ENCODE data around the gene PODN.

PODN gene

DNA sequence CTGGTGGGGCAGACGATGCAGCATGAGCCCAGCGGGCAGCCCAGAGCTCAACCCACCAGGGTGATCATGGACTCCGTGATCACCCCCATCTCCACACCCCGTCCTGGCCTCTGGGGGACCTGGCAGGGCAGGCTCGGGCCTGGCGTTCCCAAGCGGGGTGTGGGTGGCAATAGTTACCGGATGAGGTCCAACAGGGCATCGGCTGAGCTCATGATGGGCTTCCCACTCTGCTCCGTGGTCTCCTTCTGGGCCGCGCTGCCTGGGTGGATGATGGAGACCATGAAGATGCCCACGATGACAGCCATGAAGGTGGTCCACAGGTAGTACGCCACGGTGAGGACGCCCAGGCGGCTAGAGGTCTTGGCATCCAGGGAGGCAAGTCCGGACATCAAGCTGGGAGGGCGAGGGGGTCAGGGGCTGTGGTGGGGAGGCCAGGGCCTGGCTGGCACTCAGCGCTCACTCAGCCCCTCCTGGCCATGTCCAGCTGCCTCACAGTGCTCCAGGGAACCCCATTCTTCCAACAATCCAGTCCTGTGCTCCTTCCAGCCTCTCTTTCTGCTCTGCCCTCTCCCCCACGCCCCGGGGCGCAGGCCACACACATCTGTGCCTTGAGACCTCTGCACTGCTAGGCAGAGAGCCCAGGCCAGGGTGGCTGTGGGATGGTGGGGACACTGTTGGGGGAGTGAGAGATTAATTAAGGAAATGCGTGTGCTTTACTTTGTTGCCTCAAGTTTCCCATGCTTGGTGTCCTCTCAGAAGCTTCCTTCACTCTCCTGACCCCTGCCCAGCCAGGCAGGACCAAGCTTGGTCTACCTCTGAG lies 52.8 kb downstream of the PODN start:
- DNase-seq (ENCODE audit: low read depth in 2 of 2) = no peak

- DNase-seq (ENCODE audit: low read depth in 2 of 2) = no peak
Observed at GRCh38 chr1:53115403-53116306, 53.6 kb downstream of the PODN start.

- DNase-seq (ENCODE audit: low read depth in 2 of 2) = no peak
Observed at GRCh38 chr1:53116307-53116810, 54.3 kb downstream of the PODN start.

- no peak for DNase-seq (ENCODE audit: low read depth in 2 of 2)
Observed at GRCh38 chr1:53116933-53117600, 55.1 kb downstream of the PODN start.

- DNase-seq (ENCODE audit: low read depth in 2 of 2) = no peak
Observed at GRCh38 chr1:53117836-53118235, 55.8 kb downstream of the PODN start.

DNA sequence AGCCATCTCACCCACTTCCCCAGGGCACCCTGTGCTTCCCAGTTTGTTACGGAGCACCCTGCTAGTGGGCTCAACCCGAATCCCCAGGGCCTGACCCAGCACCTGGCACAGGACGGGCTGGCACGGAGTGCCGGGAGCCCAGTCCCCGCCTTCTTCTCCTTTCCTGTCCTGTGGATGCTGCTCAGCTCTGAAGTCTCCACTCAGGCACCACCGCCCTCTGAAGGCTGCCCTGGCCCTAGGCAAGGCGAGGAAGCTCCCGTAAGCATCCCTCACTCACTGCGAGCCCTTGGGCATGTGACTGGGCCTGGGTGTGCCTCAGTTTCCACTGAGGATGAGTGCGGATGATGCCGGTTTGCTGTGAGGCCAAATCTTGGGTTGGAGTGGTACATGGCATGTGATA lies 58.6 kb downstream of the PODN start:
- DNase-seq (ENCODE audit: low read depth in 2 of 2) = no peak

DNA sequence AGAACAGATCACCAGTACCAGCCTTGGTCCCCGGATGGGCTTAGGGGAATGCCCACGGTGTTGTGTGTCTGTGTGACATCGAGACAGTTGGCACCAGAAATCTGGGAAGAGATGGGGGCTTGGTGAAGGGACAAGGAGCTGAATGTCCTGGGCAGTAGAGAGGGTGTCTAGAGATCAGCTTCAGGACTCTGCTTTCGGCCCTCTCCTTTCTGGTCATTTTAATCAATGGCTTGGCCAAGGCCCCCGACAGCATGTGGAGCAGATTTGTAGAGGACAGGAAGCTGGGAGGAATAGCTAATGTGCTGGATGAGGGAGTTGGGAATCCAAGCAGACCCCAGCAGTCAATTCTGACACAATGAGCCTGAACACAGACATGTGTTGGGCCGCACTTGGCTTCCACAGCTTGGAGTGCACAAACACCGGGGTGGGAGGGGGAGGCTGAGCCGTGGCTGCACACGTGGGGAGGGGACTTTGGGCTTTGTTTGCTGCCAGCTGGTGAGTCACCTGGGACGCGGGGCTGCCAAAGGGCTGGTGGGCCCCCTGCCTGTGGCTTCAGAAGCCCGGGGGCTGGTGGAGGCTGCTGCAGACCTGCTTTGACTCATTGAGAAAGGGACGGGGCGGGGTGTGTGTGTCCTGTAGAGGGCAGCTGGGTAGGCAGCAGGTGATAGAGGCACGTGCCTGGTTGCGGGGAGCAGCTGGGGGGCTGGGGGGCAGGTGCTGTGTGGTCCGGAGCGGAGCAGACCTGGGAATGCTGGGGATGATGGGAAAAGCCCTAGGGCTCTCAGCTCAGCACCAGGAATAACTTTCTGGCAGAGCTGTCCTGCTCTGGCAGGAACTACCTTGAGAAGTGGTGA lies 59.5 kb downstream of the PODN start:
- no peak for DNase-seq (ENCODE audit: low read depth in 2 of 2)

DNA sequence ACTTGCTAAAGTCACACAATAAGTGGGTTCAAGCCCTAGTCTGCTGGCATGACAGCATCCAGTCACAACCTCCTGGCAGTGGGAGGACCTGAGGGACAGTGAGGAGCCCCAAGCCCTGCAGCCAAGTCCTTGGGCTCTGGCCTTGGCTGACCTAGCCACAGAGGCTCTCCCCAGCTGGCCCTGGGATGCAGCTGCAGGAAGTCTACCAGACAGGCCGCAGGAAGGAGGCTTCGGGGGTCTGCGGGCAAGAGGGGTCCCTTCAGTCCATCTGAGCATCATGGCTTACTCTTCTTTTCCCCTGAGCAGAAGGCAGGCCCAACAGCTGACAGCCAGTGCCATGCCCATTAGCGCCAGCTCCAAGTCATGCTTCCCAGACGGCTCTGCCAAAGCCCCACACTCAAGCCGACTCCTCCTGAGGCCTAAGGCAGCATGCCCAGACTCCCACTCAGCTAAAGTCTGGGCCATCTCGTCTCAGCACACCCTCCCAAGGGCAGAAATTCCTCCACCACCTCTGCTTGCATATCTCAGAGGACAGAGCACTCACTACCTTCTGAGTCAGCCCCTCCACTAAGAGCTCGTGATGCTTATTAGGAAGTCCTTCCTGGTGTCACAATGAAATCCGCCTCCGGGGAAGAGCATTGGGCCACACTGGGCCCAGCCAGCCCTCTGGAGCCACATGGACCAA lies 60.3 kb downstream of the PODN start:
- no peak for DNase-seq (ENCODE audit: low read depth in 2 of 2)

GRCh38 chr1:53122961-53123413 lies 61.0 kb downstream of the PODN start:
- DNase-seq (ENCODE audit: low read depth in 2 of 2) = no peak

- DNase-seq (ENCODE audit: low read depth in 2 of 2) = no peak
Observed at GRCh38 chr1:53123453-53124140, 61.6 kb downstream of the PODN start.

- DNase-seq (ENCODE audit: low read depth in 2 of 2) = no peak
Observed at GRCh38 chr1:53125122-53125521, 63.1 kb downstream of the PODN start.

DNA sequence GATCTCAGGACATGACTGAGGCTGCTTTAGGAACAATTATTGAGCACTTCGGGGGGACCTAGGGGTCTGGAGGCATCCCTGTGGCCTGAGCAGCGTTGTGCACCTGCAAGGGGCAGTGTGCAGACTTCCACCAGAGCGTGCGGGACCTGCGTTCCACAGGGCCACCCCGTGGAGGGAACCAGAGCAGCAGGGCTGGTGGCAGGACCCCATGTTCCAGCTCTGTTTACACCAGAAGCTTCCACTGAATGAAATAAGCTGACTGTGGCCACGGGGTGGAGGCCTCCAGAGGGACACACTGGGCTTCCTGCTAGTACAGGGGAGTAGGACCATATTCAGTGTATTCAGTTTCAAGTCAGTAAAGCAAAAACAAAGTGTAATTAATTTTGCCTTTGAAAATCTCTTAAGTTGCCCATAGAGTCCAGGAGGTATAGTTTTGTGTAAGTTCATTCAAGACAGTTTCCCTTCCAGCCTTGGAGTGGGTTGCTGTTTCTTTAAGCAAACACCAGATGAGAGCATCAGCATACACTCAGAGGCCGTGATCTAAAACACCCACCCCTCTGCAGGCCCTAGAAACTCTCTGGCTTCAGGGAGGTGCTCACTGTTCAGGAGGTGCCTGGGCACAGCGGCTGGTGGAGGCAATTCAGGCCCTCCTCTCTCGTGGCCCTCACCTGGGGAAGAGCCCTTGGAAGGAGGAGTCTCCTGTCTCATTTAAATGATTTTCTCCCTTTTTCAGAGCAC lies 63.8 kb downstream of the PODN start:
- no peak for DNase-seq (ENCODE audit: low read depth in 2 of 2)

DNA sequence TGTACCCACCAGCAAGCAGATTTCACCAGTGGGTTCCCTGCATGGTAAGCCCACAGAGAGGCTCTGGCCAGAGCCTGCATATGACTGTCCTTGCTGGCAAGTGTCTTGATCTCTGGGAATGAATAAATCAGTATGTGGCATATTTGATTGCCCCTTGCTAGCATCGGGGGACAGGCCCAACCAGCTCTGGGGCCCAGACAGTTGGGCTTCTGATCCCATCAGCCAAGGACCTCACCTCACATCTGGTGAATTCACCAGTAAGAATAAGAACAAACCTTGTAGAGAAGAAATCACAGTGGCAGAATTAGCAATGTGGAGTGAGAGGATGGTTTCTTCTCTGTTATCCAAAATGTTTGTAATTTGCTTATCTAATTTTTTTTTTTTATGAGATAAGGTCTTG lies 64.5 kb downstream of the PODN start:
- DNase-seq (ENCODE audit: low read depth in 2 of 2) = no peak

GRCh38 chr1:53127546-53127945 lies 65.5 kb downstream of the PODN start:
- no peak for DNase-seq (ENCODE audit: low read depth in 2 of 2)

GRCh38 chr1:53128401-53128800 lies 66.4 kb downstream of the PODN start:
- DNase-seq (ENCODE audit: low read depth in 2 of 2) = no peak

DNA sequence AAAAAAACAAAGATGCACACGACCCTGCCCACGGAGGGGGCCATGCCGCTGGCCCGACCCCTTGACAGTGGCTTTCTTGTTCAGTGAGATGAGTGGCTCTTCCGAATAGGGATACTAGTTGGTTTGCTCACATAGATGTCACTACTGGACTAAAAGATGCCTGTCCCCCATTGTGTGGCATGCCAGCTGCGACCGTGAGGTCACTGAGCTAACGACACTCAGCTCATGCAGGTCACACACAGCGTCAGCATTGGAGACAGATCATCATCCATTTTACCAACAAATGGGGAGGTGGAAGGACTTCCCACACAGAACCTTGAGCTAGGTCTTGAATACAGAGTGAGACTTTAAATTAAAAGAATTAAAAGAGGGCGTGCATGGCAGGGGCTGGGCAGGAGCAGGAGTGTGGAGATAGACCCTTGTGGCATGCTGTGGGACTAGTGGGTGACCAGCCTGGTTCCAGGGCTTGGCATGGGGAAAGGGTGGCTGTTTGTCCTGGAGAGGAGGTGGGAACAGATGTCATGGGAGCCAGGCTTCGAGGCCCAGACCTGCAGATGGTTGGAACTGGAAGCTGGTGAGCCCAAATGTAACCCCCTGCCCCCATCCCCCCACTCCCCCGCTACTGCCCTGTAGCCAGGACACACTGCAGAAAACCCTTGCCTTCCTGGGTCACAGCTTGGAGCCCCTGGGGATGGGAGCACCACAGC lies 68.0 kb downstream of the PODN start:
- no peak for DNase-seq (ENCODE audit: low read depth in 2 of 2)

DNA sequence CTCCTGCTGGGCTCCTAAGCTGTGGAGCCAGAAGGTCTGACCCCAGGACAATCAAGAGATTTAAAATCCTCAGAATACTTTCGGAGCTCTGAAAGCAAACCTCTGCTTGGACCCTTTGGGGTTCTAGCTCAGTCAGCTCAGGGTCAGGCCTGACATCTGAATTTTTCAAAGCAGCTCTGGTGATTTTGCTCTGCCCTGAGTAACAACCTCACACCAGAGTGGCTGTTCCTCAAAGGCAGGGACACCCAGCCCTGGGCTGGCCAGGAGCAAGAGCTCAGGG lies 68.5 kb downstream of the PODN start:
- DNase-seq (ENCODE audit: low read depth in 2 of 2) = no peak

- no peak for DNase-seq (ENCODE audit: low read depth in 2 of 2)
Observed at GRCh38 chr1:53130878-53131589, 69.0 kb downstream of the PODN start.
